ENCODE data around the gene ATP11C. TPM values are rescaled to one million over a fixed set of nuclear protein-coding genes. Genes with fewer than 3 reads are reported as not detected.

Gene ATP11C
- total and polyA plus RNA-seq, 12 donors, result 3.3 to 29.9 (median 17.0) TPM

DNA sequence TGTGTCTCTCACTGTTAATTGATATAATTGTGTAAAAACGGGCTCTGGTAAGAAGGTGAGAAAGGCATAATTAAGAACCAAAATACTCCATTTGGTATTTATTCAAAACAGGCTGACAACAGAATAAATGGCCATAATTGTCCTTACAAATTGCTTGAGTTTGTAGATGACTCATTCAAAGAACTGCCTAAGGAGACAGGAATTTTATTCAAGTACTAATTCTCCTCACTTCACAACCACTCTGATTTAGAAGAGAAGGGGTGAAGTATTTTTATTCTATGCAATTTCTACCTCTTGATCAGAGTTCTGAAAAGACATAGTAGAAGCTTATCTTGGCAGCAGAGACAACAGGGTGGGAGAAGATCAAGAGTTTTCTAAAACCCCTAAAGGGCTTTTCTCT, 43.1 kb downstream of the ATP11C start:
- no peak overlapping the region for H3K4me3 ChIP-seq
- DNase-seq, result no peak
- H3K27me3 ChIP-seq, result no peaks in the 10 kb centered on the region
- H3K4me1 ChIP-seq (replicated peaks in 1 of 2), result no peaks in the 10 kb centered on the region
- no peaks in the 10 kb centered on the region for H3K9me3 ChIP-seq (replicated peaks in 1 of 3)
- intact Hi-C loops (cut with DNase I), result no loop called here
- H3K36me3 ChIP-seq (replicated peaks in 1 of 2), result no peaks in the 10 kb centered on the region
- H3K27ac ChIP-seq, result no peak overlapping the region
- TF ChIP-seq, protein P1, sequence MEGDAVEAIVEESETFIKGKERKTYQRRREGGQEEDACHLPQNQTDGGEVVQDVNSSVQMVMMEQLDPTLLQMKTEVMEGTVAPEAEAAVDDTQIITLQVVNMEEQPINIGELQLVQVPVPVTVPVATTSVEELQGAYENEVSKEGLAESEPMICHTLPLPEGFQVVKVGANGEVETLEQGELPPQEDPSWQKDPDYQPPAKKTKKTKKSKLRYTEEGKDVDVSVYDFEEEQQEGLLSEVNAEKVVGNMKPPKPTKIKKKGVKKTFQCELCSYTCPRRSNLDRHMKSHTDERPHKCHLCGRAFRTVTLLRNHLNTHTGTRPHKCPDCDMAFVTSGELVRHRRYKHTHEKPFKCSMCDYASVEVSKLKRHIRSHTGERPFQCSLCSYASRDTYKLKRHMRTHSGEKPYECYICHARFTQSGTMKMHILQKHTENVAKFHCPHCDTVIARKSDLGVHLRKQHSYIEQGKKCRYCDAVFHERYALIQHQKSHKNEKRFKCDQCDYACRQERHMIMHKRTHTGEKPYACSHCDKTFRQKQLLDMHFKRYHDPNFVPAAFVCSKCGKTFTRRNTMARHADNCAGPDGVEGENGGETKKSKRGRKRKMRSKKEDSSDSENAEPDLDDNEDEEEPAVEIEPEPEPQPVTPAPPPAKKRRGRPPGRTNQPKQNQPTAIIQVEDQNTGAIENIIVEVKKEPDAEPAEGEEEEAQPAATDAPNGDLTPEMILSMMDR (IDR thresholded peaks at IDR 0.05), result no peak
- TF ChIP-seq POLR2A (IDR thresholded peaks at IDR 0.05), result no peak
- WGBS, 4 donors, result 35 to 51% (median 48%) methylated on average over 1 of the region's 1 CpG

DNA sequence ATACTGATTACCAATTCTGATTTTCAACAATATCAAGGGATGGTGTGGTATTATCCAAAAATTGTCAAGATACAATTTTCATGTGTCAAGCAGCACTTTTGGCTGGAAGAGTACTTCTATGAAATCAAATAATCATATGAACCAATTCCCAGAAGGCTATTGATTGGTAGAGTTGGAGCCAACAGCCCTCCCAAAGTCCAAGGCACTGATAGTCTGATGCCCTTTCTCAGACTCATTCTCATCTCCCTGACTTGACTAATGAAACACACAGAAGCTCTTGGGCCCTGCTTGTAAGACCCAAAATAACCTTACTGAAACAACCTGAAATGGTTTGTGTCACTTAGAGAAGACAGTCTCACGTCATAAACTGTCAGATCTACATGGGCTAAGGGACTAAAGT, 48.9 kb downstream of the ATP11C start:
- no peaks in the 10 kb centered on the region for H3K36me3 ChIP-seq (replicated peaks in 1 of 2)
- H3K27ac ChIP-seq, result no peak overlapping the region
- DNase-seq, result no peak
- 78 to 100% (median 95%) methylated on average over 1 of the region's 1 CpG for WGBS, 4 donors
- H3K27me3 ChIP-seq, result no peaks in the 10 kb centered on the region
- no peaks in the 10 kb centered on the region for H3K9me3 ChIP-seq (replicated peaks in 1 of 3)
- H3K4me1 ChIP-seq (replicated peaks in 1 of 2), result no peaks in the 10 kb centered on the region
- intact Hi-C loops (cut with DNase I), result no loop called here
- TF ChIP-seq POLR2A (IDR thresholded peaks at IDR 0.05), result no peak
- TF ChIP-seq, protein P1 (IDR thresholded peaks at IDR 0.05), result no peak
- H3K4me3 ChIP-seq, result no peak overlapping the region

DNA sequence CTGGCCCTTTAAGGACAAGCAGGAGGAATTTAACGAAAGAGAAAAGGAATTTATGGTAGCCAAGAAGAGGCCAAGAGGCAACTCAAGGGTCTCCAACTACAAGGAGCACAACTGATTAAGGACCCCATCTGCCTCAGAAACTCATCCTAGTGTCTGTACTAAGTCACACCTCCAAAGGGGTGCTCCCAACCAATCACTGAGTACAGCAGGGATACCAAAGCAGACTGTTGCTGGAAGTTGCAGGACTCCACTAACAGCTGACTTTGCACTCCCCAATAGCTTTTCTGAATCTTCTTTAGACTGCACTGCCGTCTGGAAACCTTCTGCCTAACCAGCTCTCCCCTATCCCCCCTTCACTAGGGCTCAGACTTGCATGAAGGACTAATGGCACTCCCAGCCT, 50.6 kb downstream of the ATP11C start:
- H3K36me3 ChIP-seq (replicated peaks in 1 of 2), result no peaks in the 10 kb centered on the region
- no peaks in the 10 kb centered on the region for H3K9me3 ChIP-seq (replicated peaks in 1 of 3)
- H3K27ac ChIP-seq, result peak overlapping the region in 1 of 5 donors; percentile 5
- TF ChIP-seq, protein P1 (IDR thresholded peaks at IDR 0.05), result no peak
- no peak for TF ChIP-seq POLR2A (IDR thresholded peaks at IDR 0.05)
- WGBS, 4 donors, result 13 to 85% (median 56%) methylated on average over 2 of the region's 2 CpGs
- intact Hi-C loops (cut with DNase I), result no loop called here
- no peak for DNase-seq
- no peak overlapping the region for H3K4me3 ChIP-seq
- peaks cover 8% of the 10 kb centered on the region for H3K27me3 ChIP-seq
- no peaks in the 10 kb centered on the region for H3K4me1 ChIP-seq (replicated peaks in 1 of 2)

DNA sequence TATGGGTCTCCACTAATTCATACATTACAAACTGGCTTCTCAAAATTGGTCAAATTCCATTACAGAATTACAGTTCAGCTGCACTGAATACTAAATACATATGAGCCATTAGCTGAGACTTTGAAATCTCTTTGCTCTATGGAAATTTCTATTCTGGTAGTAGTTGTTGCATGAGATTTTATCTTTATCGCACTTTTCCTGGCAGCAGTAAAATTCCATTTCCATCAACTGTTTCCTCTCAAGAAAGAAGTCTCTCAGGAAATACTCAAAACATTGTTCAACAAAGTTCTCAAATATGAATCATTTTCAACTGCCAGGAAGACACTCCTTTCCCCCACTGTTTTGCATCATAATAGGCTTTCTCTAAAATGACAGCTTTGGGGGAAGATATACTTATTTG, 51.3 kb downstream of the ATP11C start:
- no peaks in the 10 kb centered on the region for H3K36me3 ChIP-seq (replicated peaks in 1 of 2)
- no peak for DNase-seq
- intact Hi-C loops (cut with DNase I), result no loop called here
- WGBS, 4 donors, result 50 to 75% (median 68%) methylated on average over 1 of the region's 1 CpG
- no peak overlapping the region for H3K4me3 ChIP-seq
- H3K27ac ChIP-seq, result peak overlapping the region in 1 of 5 donors; percentile 55
- peaks cover 8% of the 10 kb centered on the region for H3K27me3 ChIP-seq
- H3K9me3 ChIP-seq (replicated peaks in 1 of 3), result no peaks in the 10 kb centered on the region
- H3K4me1 ChIP-seq (replicated peaks in 1 of 2), result no peaks in the 10 kb centered on the region
- TF ChIP-seq, protein P1 (IDR thresholded peaks at IDR 0.05), result no peak
- no peak for TF ChIP-seq POLR2A (IDR thresholded peaks at IDR 0.05)

All from adrenal gland (tissue), 12 donors.